NCI-H82 treated with DMSO at 0.1 percent for 48 hours (cell line): Measurements from ENCODE around the gene ARAP1.

Experiments used
- DNase-seq: peaks from one replicate; lab custom pipeline; 2025; ENCODE audit not compliant: unreplicated experiment; lab: John Stamatoyannopoulos, UW

The ARAP1 gene

GRCh38 chr11:72780296-72781062 lies 28.3 kb upstream of the ARAP1 start:
- DNase-seq: no peak

- DNase-seq: no peak
Measured at GRCh38 chr11:72779495-72780128, 27.4 kb upstream of the ARAP1 start.

- DNase-seq: no peak
Measured at GRCh38 chr11:72778535-72779494, 26.6 kb upstream of the ARAP1 start.

- DNase-seq: no peak
Measured at GRCh38 chr11:72777755-72778278, 25.6 kb upstream of the ARAP1 start.

GRCh38 chr11:72776844-72777754 lies 24.9 kb upstream of the ARAP1 start:
- no peak for DNase-seq

GRCh38 chr11:72776117-72776843 lies 24.1 kb upstream of the ARAP1 start:
- no peak for DNase-seq

GRCh38 chr11:72775288-72776110 lies 23.3 kb upstream of the ARAP1 start:
- DNase-seq: no peak

- no peak for DNase-seq
Measured at GRCh38 chr11:72774499-72774898, 22.3 kb upstream of the ARAP1 start.

- no peak for DNase-seq
Measured at GRCh38 chr11:72773696-72774095, 21.5 kb upstream of the ARAP1 start.

GRCh38 chr11:72773291-72773690 lies 21.1 kb upstream of the ARAP1 start:
- peak; percentile 82 for DNase-seq

- no peak for DNase-seq
Measured at GRCh38 chr11:72772059-72772458, 19.9 kb upstream of the ARAP1 start.

GRCh38 chr11:72771507-72771906 lies 19.3 kb upstream of the ARAP1 start:
- no peak for DNase-seq

- DNase-seq: no peak
Measured at GRCh38 chr11:72770799-72771198, 18.6 kb upstream of the ARAP1 start.

- no peak for DNase-seq
Measured at GRCh38 chr11:72769680-72770079, 17.5 kb upstream of the ARAP1 start.

- no peak for DNase-seq
Measured at GRCh38 chr11:72768581-72768980, 16.4 kb upstream of the ARAP1 start.

GRCh38 chr11:72767203-72768062 lies 15.2 kb upstream of the ARAP1 start:
- DNase-seq: peak; percentile 16

- DNase-seq: no peak
Measured at GRCh38 chr11:72766152-72766902, 14.1 kb upstream of the ARAP1 start.
